ENCODE data around the gene PLCB4. TPM values are rescaled to one million over a fixed set of nuclear protein-coding genes. Genes with fewer than 3 reads are reported as not detected.

PLCB4 gene
- total RNA-seq, 1 donor from 2014 or later: 53.3 TPM

- no peaks in the 10 kb centered on the region for H3K27me3 Mint-ChIP-seq (ENCODE audit: low read depth)
- peaks cover 17% of the 10 kb centered on the region for H3K36me3 Mint-ChIP-seq (ENCODE audit: low read depth)
- no peak overlapping the region for H3K4me3 Mint-ChIP-seq
- no peak for TF ChIP-seq CTCF (conservative IDR thresholded peaks at IDR 0.05)
- peaks cover 29% of the 10 kb centered on the region for H3K4me1 Mint-ChIP-seq
- H3K27ac Mint-ChIP-seq (ENCODE audit: unreplicated experiment): no peak overlapping the region
- H3K9me3 Mint-ChIP-seq: peaks cover 2% of the 10 kb centered on the region
- no peak for DNase-seq (ENCODE audit: low read depth, low spot score)
Observed at GRCh38 chr20:9227896-9228615, 159.2 kb downstream of the PLCB4 start.

- no peaks in the 10 kb centered on the region for H3K27me3 Mint-ChIP-seq (ENCODE audit: low read depth)
- H3K36me3 Mint-ChIP-seq (ENCODE audit: low read depth): peaks cover 12% of the 10 kb centered on the region
- peaks cover 29% of the 10 kb centered on the region for H3K4me1 Mint-ChIP-seq
- no peak for DNase-seq (ENCODE audit: low read depth, low spot score)
- H3K27ac Mint-ChIP-seq (ENCODE audit: unreplicated experiment): no peak overlapping the region
- no peaks in the 10 kb centered on the region for H3K9me3 Mint-ChIP-seq
- no peak for TF ChIP-seq CTCF (conservative IDR thresholded peaks at IDR 0.05)
- H3K4me3 Mint-ChIP-seq: no peak overlapping the region
Observed at GRCh38 chr20:9228774-9229450, 160.0 kb downstream of the PLCB4 start.

GRCh38 chr20:9230406-9230805 is 161.5 kb downstream of the PLCB4 start:
- H3K27me3 Mint-ChIP-seq (ENCODE audit: low read depth): no peaks in the 10 kb centered on the region
- TF ChIP-seq CTCF (conservative IDR thresholded peaks at IDR 0.05): no peak
- no peaks in the 10 kb centered on the region for H3K9me3 Mint-ChIP-seq

GRCh38 chr20:9233804-9234203 is 164.9 kb downstream of the PLCB4 start:
- DNase-seq (ENCODE audit: low read depth, low spot score): no peak
- no peak overlapping the region for H3K4me3 Mint-ChIP-seq
- H3K4me1 Mint-ChIP-seq: peaks cover 4% of the 10 kb centered on the region
- H3K36me3 Mint-ChIP-seq (ENCODE audit: low read depth): peaks cover 12% of the 10 kb centered on the region
- TF ChIP-seq CTCF (conservative IDR thresholded peaks at IDR 0.05): no peak
- H3K27ac Mint-ChIP-seq (ENCODE audit: unreplicated experiment): no peak overlapping the region
- H3K27me3 Mint-ChIP-seq (ENCODE audit: low read depth): no peaks in the 10 kb centered on the region
- peaks cover 3% of the 10 kb centered on the region for H3K9me3 Mint-ChIP-seq

More at GRCh38 chr20:9230406-9230805, 161.5 kb downstream of the PLCB4 start:
- Mint-ChIP-seq H3K4me3 (no peak overlapping the region), H3K4me1 (peaks cover 29% of the 10 kb centered on the region), H3K27ac (ENCODE audit: unreplicated experiment) (no peak overlapping the region), H3K36me3 (ENCODE audit: low read depth) (peaks cover 12% of the 10 kb centered on the region)
- DNase-seq (ENCODE audit: low read depth, low spot score): no peak

- no peak for TF ChIP-seq CTCF (conservative IDR thresholded peaks at IDR 0.05)
- Mint-ChIP-seq H3K4me3 (no peak overlapping the region), H3K4me1 (peaks cover 10% of the 10 kb centered on the region), H3K9me3 (peaks cover 3% of the 10 kb centered on the region), H3K27ac (ENCODE audit: unreplicated experiment) (no peak overlapping the region), H3K27me3 (ENCODE audit: low read depth) (no peaks in the 10 kb centered on the region), H3K36me3 (ENCODE audit: low read depth) (peaks cover 14% of the 10 kb centered on the region)
- DNase-seq (ENCODE audit: low read depth, low spot score): no peak
Observed at GRCh38 chr20:9235518-9235917, 166.6 kb downstream of the PLCB4 start.

Data from neural crest cell (in vitro differentiated cells).